NCI-H2227 treated with DMSO at 0.1 percent for 48 hours (cell line): ENCODE data around the gene ENAH.

Experiments used
- DNase-seq: peaks from one replicate; lab custom pipeline; 2025; lab: John Stamatoyannopoulos, UW

Gene ENAH

GRCh38 chr1:225556694-225557093 lies 96.2 kb downstream of the ENAH start:
- DNase-seq = no peak

GRCh38 chr1:225555821-225556220 lies 97.1 kb downstream of the ENAH start:
- DNase-seq = no peak

- peak; percentile 18 for DNase-seq
These were observed 98.6 kb downstream of the ENAH start for GRCh38 chr1:225554216-225554812.

DNA sequence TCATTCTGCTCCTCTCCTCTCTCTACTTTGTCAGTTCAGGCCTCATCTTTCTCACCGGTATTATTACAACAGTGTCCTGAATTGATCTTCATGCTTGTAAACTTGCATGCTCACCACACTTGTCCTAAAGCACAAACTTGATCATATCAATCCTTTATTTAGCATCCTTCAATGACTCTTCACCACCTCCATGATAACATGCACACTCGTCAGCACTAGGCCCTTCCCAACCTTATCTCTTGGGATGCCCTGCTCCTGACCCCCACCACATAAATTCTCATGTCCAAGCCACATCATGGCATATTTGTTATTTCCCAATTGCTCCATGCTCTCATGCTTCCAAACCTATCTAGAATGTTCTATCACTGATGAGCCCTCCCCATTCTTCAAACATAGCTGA lies 103.1 kb downstream of the ENAH start:
- DNase-seq = no peak

GRCh38 chr1:225548140-225548857 lies 104.6 kb downstream of the ENAH start:
- DNase-seq = no peak

DNA sequence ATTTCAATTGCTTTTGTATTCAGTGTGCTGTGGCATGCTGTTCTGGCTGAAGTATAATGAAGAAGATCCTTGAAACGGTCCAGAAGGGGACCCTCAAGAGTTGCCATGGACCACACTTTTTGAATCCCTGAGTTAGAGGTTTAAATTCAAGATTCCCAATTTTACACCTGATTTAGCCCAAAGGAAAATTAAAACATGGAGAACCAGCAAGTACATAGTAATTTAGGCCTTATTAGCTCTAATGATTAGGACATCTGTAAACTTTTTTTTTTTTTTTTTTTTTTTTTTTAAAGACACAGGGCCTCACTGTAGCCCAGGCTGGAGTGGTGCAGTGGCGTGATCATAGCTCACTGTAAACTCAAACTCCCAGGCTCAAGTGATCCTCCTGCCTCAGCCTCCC lies 107.3 kb downstream of the ENAH start:
- no peak for DNase-seq

GRCh38 chr1:225544924-225545323 lies 108.0 kb downstream of the ENAH start:
- DNase-seq = peak; percentile 68

DNA sequence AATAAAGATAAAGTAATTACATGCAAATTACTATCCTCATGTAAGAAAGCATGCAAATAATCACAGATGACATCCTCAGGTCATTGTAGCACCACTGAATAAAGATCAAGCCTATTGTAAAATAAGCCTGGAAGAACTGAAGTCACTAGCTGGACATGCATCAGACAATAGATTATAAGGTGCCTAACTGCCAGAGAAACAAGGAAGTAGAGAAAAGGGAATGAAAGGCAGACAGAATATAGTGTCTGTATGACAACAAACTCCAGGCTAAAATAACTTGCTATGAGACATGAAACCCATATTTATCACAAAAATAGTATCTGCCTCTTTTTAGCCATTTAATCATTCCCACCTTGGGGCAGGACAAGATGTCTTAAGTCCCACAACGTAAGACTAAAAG lies 108.7 kb downstream of the ENAH start:
- peak; percentile 68 for DNase-seq

GRCh38 chr1:225543350-225543749 lies 109.6 kb downstream of the ENAH start:
- DNase-seq = no peak

DNA sequence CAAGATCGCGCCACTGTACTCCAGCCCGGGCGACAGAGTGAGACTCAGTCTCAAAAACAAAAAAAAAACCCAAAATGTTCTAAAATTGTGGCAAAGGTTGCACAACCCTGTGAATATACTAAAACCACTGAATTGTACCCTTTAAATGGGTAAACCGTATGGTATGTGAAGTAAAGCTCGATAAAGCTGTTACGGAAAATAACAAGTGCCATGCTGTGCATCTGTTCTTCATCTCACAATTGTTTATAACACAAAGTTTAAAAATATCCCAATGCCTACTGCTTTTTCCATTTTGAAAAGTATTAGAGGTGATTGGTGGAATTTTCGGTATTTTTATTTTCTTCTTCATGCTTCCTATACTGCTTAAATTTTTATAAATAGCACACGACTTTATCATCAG lies 111.5 kb downstream of the ENAH start:
- no peak for DNase-seq

DNA sequence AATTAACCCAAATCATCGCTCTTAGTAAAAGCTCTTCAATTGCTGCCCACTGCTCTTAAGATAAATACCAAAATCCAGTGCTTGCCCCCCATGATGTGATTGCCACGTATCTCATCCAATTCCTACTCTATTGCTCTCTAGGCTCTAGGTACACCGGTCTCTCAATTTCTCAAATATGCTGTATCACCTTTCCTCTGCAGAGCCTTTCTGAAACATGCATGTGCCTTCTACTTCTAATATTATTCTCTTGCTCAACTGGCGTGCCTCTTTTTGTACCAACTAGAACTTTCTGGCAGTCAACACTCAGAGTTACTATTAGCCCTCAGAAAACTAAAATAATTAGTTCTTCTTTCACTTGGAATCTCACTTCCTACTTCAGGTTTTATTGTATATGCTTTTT lies 113.3 kb downstream of the ENAH start:
- no peak for DNase-seq

- DNase-seq = no peak
These were observed 113.9 kb downstream of the ENAH start for GRCh38 chr1:225539069-225539468.

GRCh38 chr1:225537554-225538251 lies 115.2 kb downstream of the ENAH start:
- no peak for DNase-seq

- no peak for DNase-seq
These were observed 117.6 kb downstream of the ENAH start for GRCh38 chr1:225535280-225535679.

DNA sequence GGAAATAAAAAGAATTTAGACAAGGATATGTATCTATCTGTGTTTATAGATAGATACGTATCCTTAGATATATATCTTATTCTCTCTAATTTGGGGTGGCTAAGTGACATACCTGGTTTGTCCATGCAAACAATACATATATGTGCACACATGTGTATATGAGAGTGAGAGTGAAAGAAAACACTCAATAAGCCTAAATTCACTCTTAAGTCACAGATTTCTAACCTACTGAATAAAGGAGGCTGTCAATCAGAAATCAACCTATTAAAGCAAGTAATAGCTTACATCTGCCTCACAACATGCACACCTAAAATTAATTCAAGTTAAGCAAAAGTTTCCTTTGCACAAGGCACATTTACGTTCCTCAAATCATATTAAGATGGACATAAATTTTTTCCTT lies 118.2 kb downstream of the ENAH start:
- DNase-seq = no peak

- no peak for DNase-seq
These were observed 118.8 kb downstream of the ENAH start for GRCh38 chr1:225534135-225534534.

DNA sequence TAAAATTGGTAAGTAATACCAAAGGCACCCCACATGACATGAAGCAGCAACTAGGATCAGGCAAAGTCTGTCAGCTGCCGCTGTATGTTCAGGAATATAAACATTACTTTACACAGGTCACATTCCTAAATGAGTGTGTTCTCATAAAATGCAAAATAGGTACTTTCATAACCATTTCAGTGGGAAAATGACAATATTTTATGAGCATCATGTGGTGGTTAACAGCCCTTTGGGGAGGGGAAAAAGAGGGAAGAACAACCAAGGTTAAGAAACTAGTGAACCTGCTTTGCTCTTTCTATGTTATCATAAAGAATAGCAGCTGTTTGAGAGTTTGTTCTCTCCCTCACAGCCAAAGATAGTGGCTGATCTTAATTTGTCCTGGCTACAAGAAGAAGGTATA lies 119.7 kb downstream of the ENAH start:
- no peak for DNase-seq

DNA sequence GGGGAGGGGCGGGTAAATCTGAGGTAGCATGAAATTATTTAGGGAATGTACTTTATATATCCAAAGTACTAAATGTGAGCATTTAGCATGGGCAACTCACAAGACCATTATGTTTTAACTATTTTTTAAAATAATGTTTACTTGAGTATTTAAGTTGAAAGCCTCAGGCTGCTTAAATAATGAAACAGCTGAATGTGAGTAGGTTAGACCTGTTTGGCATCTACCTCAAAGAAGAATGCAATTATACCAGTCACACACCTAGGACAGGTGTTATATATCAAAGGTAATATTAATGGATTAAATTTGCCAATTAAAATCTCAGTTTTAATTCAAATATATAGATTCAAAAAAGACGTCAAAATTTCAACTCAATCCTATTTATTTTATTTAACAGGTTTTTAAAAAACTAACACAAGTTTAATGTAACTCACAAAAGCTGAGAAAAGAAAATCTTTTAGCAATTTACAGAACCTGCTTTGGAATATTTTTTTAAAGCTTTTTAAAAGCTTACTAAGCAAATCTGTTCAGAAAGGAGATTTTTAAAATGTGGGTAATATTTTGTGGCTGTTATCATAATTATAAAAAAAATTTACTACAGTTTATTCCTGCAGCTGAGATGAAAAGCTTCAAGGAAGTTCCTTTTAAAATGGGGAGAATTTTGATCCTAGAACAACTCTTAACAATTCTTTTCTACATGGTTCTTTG lies 120.5 kb downstream of the ENAH start:
- DNase-seq = no peak

DNA sequence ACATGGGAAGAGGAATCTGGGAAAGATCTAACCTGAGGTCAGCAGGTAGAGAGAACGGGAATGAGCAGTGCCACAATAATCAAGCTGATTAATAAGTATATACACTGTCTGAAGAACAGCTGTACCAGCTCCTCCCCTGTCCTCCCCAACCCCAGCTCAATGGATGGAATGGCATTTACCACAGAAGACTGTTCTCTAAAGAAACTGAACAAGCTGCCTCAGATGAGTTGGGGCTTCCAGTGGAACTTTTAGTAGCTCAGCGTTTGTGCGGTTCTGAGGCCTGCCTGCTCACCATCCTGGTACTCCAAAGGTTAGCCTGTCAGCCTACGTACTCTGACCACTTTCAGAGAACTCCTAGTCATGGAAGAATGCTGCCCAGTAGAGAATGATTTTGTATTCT lies 123.2 kb downstream of the ENAH start:
- DNase-seq = no peak

DNA sequence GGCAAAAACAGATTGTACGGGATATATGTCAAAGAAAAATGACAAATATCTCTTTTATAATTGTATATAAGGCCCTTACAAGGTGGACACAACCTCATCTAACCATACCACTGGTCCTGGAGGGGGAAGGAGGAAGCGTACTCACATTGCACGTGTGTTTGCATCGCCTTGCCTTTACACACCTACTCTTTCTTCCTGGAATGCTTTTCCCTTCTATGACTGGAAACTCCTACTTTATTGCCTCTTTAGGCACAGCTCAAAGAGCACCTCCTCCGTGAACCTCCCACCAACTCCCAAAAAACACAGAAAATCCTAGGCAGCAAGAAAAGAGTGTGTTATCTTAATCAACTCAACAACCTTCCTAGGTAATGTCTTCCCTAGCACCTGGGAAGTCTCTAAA lies 125.3 kb downstream of the ENAH start:
- DNase-seq = no peak

DNA sequence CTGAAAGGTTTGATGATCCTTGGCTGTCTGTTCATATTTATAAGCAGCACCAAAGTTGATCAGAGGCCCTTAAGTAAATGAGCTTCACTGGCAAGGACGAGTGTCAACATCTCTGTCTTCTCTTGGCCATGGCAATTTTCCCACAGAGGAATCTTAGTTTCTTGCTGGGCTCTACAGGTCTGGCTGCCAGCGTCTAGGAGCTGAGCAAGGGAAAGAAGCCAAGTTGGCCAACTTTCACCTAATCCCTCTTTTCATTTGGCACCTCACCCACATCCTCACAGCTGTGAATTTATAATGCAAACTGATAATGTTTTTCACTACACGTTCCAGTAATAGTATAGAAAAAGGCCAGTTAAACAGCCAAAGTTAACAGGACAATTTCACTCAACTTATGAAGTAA lies 126.0 kb downstream of the ENAH start:
- no peak for DNase-seq

- no peak for DNase-seq
These were observed 127.5 kb downstream of the ENAH start for GRCh38 chr1:225525377-225525776.

DNA sequence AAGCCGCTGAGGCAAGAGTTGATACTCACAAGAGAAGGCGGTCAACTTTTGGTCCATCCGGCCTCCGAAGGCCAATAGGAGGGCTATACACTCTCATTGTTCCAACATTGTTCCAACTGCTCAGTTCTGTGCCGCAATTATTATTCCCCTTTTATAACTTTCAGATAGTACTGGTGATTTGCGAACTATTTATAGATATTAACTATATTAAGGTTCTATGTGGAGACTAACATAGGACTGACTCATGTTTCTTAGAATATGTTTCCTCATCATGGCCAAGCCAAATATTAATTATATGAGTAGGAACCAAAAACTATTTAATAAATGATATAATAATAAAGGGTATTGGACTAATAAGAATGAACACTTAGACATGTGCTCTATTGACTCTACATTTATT lies 128.4 kb downstream of the ENAH start:
- DNase-seq = no peak
